Skeletal muscle satellite cell (primary cell): ENCODE data around the gene PNISR.

Experiments
- H3K27me3 ChIP-seq: 2 replicates; pipeline ENCODE4 v1.7.0; 2013; ENCODE audit warnings: low read length; ENCODE audit not compliant: control insufficient read depth, insufficient read depth
- H3K36me3 ChIP-seq: 2 replicates; pipeline ENCODE4 v1.7.0; 2013; ENCODE audit warnings: mild to moderate bottlenecking, control low read depth, low read length; ENCODE audit not compliant: insufficient read depth
- H3K4me1 ChIP-seq: 2 replicates; pipeline ENCODE4 v1.7.0; 2013; ENCODE audit warnings: low read length; ENCODE audit not compliant: control insufficient read depth, insufficient read depth
- H3K4me2 ChIP-seq: 2 replicates; pipeline ENCODE4 v1.7.0; 2013; ENCODE audit warnings: mild to moderate bottlenecking, low read length
- H3K4me3 ChIP-seq: 2 replicates; pipeline ENCODE4 v1.7.0; 2013; ENCODE audit warnings: low read length
- H3K9ac ChIP-seq: 2 replicates; pipeline ENCODE4 v1.7.0; 2013; ENCODE audit warnings: mild to moderate bottlenecking, low read depth, low read length, moderate library complexity
- H3K9me3 ChIP-seq: replicated peaks from 2 replicates; pipeline ENCODE4 v1.7.0; 2013; ENCODE audit warnings: mild to moderate bottlenecking, control low read depth, low read length

PNISR gene

DNA sequence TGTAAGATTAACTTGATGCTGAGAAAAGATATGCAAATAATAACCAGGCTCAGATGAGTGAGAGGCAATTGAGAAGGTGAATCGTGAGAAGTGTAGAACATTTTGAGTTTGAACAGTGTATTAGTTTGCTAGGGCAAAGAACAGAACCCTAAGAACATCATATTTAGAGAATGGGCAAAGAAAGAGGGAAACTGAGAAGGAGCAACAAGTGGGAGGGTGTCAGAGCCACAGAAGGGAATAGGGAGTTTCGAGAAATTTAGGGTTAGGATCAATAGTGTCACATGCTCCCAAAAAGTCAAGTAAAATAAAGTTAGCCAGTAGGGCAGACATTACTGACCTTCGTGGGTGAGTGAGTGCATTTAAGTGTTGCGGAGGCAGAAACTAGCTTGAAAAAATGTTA, 70.1 kb downstream of the PNISR start:
- Histone ChIP-seq H3K36me3 (no peaks in the 10 kb centered on the region), H3K4me3 (no peak overlapping the region), H3K27me3 (peaks cover 44% of the 10 kb centered on the region), H3K9ac (no peak overlapping the region), H3K4me2 (no peak overlapping the region), H3K9me3 (no peaks in the 10 kb centered on the region), H3K4me1 (no peaks in the 10 kb centered on the region)

DNA sequence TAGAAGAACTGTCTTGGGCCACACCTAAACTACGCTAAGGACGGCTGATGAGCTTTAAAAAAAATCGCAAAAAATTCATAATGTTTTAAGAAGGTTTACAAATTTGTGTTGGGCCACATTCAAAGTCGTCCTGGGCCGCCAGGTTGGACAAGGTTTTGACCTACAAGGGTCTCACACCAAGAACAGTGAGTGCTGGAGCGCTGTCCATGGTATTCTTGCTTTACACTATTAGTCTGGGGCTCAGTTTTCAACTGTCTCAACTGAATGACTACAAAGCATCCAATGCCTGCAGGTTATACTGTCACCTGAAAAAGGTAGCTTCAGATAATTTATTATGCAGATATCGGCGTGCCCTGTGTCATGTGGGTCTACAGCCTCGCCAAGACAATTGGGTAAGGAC, 72.0 kb downstream of the PNISR start:
- H3K4me3 ChIP-seq: no peak overlapping the region
- no peaks in the 10 kb centered on the region for H3K36me3 ChIP-seq
- H3K9ac ChIP-seq: no peak overlapping the region
- peaks cover 38% of the 10 kb centered on the region for H3K27me3 ChIP-seq
- H3K4me1 ChIP-seq: peaks cover 5% of the 10 kb centered on the region
- H3K4me2 ChIP-seq: no peak overlapping the region
- H3K9me3 ChIP-seq: no peaks in the 10 kb centered on the region

DNA sequence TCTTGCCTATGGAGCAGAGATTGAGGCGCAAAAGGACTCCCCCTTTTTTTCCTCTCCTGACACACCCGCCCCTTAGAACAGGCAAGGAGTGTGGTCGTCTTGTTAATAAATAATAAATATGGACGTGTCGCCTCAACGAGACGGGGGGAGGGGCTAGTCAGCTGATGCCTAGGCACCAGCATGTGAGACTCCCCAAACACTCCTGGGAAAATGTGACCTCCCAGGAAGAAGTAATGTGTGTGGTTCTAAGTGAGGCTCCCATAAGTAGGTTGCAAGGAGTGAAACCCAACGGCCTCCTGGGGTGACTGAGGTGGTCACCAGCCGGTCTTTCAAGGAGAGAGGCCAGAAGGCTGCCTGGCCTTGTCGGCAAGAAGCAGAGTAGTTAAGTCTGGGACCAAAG, 74.5 kb downstream of the PNISR start:
- peaks cover 5% of the 10 kb centered on the region for H3K4me1 ChIP-seq
- no peaks in the 10 kb centered on the region for H3K36me3 ChIP-seq
- no peaks in the 10 kb centered on the region for H3K9me3 ChIP-seq
- H3K9ac ChIP-seq: no peak overlapping the region
- no peak overlapping the region for H3K4me3 ChIP-seq
- H3K4me2 ChIP-seq: peak overlapping the region; percentile 77
- peaks cover 24% of the 10 kb centered on the region for H3K27me3 ChIP-seq

DNA sequence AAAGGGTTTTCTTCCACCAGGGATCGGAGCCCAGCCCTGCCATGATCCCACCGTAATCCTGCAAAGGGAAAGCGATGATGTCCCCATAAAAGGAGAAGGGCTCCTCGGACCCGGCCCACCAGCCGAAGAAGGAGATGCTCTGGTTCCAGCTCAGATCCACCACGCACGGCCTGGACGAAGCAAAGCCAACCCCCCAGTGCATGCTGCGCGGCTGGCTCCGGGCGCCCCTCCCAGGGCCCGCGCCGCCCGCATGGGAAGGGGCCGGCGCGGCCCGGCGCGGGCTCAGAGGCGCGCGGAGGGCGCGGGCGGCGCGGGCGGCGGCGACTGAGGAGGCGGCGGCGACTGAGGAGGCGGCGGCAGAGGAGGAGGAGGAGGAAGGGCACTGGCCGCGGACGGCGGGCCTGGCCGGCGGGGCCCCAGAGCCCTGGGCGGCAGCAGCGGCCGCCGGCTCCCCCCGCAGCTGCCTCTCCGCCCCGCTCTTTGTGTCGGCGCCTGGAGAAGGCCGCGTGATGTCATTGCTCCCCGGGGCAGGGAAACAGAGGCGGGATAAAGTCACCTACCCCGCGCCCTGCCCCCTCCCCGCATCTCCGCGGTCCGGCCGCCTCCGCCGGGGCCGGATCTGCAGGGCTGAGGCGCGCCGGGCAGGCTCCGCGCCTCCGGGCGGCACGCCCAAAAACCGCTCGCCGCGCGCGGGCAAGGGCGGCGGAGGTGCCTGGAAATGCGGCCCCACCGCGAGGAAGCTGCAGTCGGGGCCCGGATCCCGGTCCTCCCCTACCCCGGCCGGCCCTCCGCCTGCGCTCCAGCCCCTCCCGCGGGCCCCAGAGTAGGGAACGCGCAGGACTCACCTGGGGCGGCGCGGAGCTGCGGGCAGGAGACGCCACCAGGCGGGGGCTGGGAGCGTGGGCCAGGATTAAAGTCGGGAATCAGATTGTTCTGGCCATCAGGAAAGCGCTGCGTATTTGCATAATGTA, 75.7 kb downstream of the PNISR start, which contains the start of gene FAXC:
Gene FAXC (minus strand): TSS at position 504 of the 971 bp plus-strand sequence. CDS start 302 bp downstream, at position 202.
- peaks cover 18% of the 10 kb centered on the region for H3K27me3 ChIP-seq
- H3K36me3 ChIP-seq: no peaks in the 10 kb centered on the region
- H3K9ac ChIP-seq: peak within 1 kb of the TSS; percentile 81
- H3K4me3 ChIP-seq: peak within 1 kb of the TSS; percentile 77
- no peaks in the 10 kb centered on the region for H3K9me3 ChIP-seq
- H3K4me2 ChIP-seq: peak within 1 kb of the TSS; percentile 77
- peaks cover 8% of the 10 kb centered on the region for H3K4me1 ChIP-seq

DNA sequence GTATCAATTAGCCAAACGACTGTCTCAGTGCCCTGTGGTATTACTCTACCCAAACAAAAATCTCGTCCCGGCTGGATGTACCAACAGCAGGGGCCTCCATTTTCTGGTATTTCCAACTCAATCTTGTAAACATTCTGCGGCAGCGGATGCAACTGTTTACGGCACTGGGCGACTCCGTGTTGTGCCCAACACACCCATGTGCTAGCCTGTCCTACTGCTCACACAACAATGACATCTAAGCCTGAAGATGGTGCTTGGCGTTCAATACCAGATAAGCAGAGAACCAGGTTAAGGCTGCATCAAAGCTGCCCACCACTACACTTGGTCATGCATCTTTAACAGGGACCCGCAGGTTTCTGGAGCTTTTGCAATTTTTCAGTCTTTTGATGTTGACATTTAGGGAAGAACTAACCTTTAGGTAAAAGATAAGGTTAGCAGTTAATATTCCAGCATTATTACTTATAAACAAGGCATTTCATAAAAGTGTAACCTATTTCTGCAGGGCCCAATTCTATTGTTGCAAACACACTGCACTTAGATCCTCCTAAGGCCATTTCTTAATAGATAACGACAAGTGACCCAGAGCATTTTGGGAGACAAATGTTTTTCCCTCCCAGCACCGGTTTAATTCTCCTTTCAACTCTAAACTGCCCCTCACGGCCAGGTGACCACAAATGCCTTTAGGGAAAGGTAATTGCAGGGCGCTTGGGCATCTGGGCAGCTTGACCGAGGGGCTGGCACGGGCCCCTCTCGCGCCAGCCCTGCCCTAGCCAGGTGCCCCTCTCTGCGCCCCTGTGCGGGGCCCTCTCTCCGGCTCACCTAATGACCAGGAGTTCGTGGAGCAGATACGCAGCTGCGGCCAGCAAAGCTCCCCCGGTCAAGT, 76.6 kb downstream of the PNISR start:
- no peaks in the 10 kb centered on the region for H3K9me3 ChIP-seq
- no peaks in the 10 kb centered on the region for H3K36me3 ChIP-seq
- peak overlapping the region; percentile 77 for H3K4me2 ChIP-seq
- peaks cover 16% of the 10 kb centered on the region for H3K4me1 ChIP-seq
- peak overlapping the region; percentile 81 for H3K9ac ChIP-seq
- H3K4me3 ChIP-seq: peak overlapping the region; percentile 77
- peaks cover 13% of the 10 kb centered on the region for H3K27me3 ChIP-seq
